Upper lobe of right lung (tissue), 1 donor: ENCODE data around the gene IGF2BP3. TPM values are rescaled to one million over a fixed set of nuclear protein-coding genes. Genes with fewer than 3 reads are reported as not detected.

Experiments
- ATAC-seq: fragments of 200-7000 bp; cut with Tn5 transposase; one replicate; pipeline ENCODE4 v1.9.1; 2020; ENCODE audit warnings: mild to moderate bottlenecking, moderate library complexity
- DNase-seq: peaks from one replicate; pipeline ENCODE4 v3.0.0-alpha.2; 2020
- H3K27ac ChIP-seq: fragments of 200-600 bp; one replicate; pipeline ENCODE4 v1.8.0; 2022
- H3K27me3 ChIP-seq: fragments of 200-600 bp; one replicate; pipeline ENCODE4 v1.8.0; 2022; ENCODE audit warnings: mild to moderate bottlenecking
- H3K36me3 ChIP-seq: fragments of 200-600 bp; one replicate; pipeline ENCODE4 v1.8.0; 2022
- H3K4me1 ChIP-seq: fragments of 200-600 bp; one replicate; pipeline ENCODE4 v1.8.0; 2022
- H3K4me3 ChIP-seq: fragments of 200-600 bp; one replicate; pipeline ENCODE4 v1.8.0; 2022; ENCODE audit warnings: mild to moderate bottlenecking
- H3K9me3 ChIP-seq: fragments of 200-600 bp; one replicate; pipeline ENCODE4 v1.8.0; 2022
- intact Hi-C: fragments of 100-400 bp; cut with DNase I; formaldehyde crosslinking; loops from one replicate; pipeline ENCODE4 v1.11.0; 2022
- total RNA-seq: library from RNA; stranded (reverse); fragmentation: NEBNext Ultra II Directional; extraction: Animal tissue kit (Norgen Biotek cat#: 25700); gene quantifications from one replicate; pipeline ENCODE4 v1.2.1, GENCODE V29; 2021
- TF ChIP-seq, protein P1 (sequence below): fragments of 200-600 bp; IDR thresholded peaks from one replicate; pipeline ENCODE4 v1.8.0; 2022; ENCODE audit warnings: antibody characterized with exemption
- donor health status: DM: no; HTN: yes; CAD: no; lungs with severe emphysema.

The IGF2BP3 gene
- total RNA-seq, 1 donor from 2014 or later: 3.3 TPM

- peaks cover 100% of the 10 kb centered on the region for H3K27me3 ChIP-seq
- no peaks in the 10 kb centered on the region for H3K36me3 ChIP-seq
- peaks cover 29% of the 10 kb centered on the region for H3K4me1 ChIP-seq
- no peaks in the 10 kb centered on the region for H3K9me3 ChIP-seq
- intact Hi-C loops: no loop called here
- H3K4me3 ChIP-seq: peak overlapping the region; percentile 25
- TF ChIP-seq, protein P1, sequence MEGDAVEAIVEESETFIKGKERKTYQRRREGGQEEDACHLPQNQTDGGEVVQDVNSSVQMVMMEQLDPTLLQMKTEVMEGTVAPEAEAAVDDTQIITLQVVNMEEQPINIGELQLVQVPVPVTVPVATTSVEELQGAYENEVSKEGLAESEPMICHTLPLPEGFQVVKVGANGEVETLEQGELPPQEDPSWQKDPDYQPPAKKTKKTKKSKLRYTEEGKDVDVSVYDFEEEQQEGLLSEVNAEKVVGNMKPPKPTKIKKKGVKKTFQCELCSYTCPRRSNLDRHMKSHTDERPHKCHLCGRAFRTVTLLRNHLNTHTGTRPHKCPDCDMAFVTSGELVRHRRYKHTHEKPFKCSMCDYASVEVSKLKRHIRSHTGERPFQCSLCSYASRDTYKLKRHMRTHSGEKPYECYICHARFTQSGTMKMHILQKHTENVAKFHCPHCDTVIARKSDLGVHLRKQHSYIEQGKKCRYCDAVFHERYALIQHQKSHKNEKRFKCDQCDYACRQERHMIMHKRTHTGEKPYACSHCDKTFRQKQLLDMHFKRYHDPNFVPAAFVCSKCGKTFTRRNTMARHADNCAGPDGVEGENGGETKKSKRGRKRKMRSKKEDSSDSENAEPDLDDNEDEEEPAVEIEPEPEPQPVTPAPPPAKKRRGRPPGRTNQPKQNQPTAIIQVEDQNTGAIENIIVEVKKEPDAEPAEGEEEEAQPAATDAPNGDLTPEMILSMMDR: no peak
- peak; percentile 92 for ATAC-seq
- peak; percentile 86 for DNase-seq
- no peak overlapping the region for H3K27ac ChIP-seq
Measured at GRCh38 chr7:23474094-23474828, 4.0 kb upstream of the IGF2BP3 start.

GRCh38 chr7:23473844-23474093, 3.5 kb upstream of the IGF2BP3 start:
- intact Hi-C loops: no loop called here

GRCh38 chr7:23472956-23473843, 2.9 kb upstream of the IGF2BP3 start:
- TF ChIP-seq, protein P1: no peak
- no peak overlapping the region for H3K4me3 ChIP-seq
- H3K27me3 ChIP-seq: peaks cover 100% of the 10 kb centered on the region
- no peaks in the 10 kb centered on the region for H3K9me3 ChIP-seq
- no peak for ATAC-seq
- intact Hi-C loops: no loop called here
- DNase-seq: no peak
- H3K4me1 ChIP-seq: peaks cover 37% of the 10 kb centered on the region
- no peaks in the 10 kb centered on the region for H3K36me3 ChIP-seq
- no peak overlapping the region for H3K27ac ChIP-seq

More at GRCh38 chr7:23473844-23474093, 3.5 kb upstream of the IGF2BP3 start:
- TF ChIP-seq, protein P1: no peak
- H3K27ac ChIP-seq: no peak overlapping the region
- peak overlapping the region; percentile 25 for H3K4me3 ChIP-seq
- ATAC-seq (peak; percentile 44), DNase-seq (no peak)
- H3K4me1 ChIP-seq: peaks cover 32% of the 10 kb centered on the region
- H3K27me3 ChIP-seq: peaks cover 100% of the 10 kb centered on the region
- no peaks in the 10 kb centered on the region for H3K9me3 ChIP-seq
- no peaks in the 10 kb centered on the region for H3K36me3 ChIP-seq

DNA sequence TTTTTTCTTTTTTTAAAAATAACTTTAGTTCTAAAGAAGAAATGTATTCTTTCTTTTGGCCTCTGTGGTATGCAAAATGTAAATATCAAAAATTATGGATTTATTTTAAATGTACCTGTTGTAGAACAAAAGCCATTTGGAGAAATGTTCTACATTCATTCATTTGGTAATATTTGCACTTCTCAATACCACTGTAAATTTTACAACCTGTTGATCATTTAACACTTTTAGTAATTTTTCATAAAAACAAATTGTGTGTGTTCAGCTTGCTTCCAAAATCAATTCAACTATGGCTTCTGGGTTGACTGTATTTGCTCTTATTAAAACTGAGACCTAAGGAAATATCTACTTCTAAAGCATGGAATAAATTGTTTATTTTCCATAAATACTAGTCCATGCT, 2.3 kb upstream of the IGF2BP3 start:
- DNase-seq (no peak), ATAC-seq (no peak)
- Histone ChIP-seq H3K4me1 (peaks cover 42% of the 10 kb centered on the region), H3K4me3 (no peak overlapping the region), H3K27ac (no peak overlapping the region), H3K27me3 (peaks cover 100% of the 10 kb centered on the region), H3K9me3 (no peaks in the 10 kb centered on the region), H3K36me3 (no peaks in the 10 kb centered on the region)
- TF ChIP-seq, protein P1: no peak
- intact Hi-C loops: no loop called here

- Histone ChIP-seq H3K4me3 (no peak overlapping the region), H3K27ac (no peak overlapping the region), H3K36me3 (no peaks in the 10 kb centered on the region), H3K9me3 (no peaks in the 10 kb centered on the region), H3K4me1 (peaks cover 42% of the 10 kb centered on the region), H3K27me3 (peaks cover 100% of the 10 kb centered on the region)
- TF ChIP-seq, protein P1: no peak
- ATAC-seq (no peak), DNase-seq (no peak)
- intact Hi-C loops: no loop called here
Measured at GRCh38 chr7:23472046-23472445, 1.8 kb upstream of the IGF2BP3 start.
